Measurements from ENCODE around the gene SAP25. TPM values are rescaled to one million over a fixed set of nuclear protein-coding genes. Genes with fewer than 3 reads are reported as not detected.
"Not testable (repeated sequence)": the region's sequence is repeated elsewhere in the genome, so short reads cannot be mapped to it uniquely, and the experiment has no call there.

Gene SAP25
- total RNA-seq, 1 donor from 2014 or later, result not detected

- DNase-seq, result no peak
Measured at GRCh38 chr7:100532165-100533022, 41.3 kb downstream of the SAP25 start.

- not testable (repeated sequence) for DNase-seq
Measured at GRCh38 chr7:100528108-100528866, 45.4 kb downstream of the SAP25 start.

- not testable (repeated sequence) for DNase-seq
Measured at GRCh38 chr7:100523192-100523591, 50.5 kb downstream of the SAP25 start.

Small RNA genes lying within 50 kb of the gene (small RNA-seq; reads per million reads assigned to genes)
- not detected for gene RN7SL416P
- gene SAP25, result not detected

Other genes starting within 250 kb of the SAP25 start
- gene PILRB, start 215.8 kb downstream of the SAP25 start, total RNA-seq, result 9.5 TPM
- 1.1 TPM for gene PILRA, start 200.4 kb downstream of the SAP25 start, total RNA-seq
- gene ZCWPW1, start 145.2 kb downstream of the SAP25 start, total RNA-seq, result 4.2 TPM
- 25.3 TPM for gene MEPCE, start 144.1 kb downstream of the SAP25 start, total RNA-seq
- 5.1 TPM for gene PPP1R35, start 137.4 kb downstream of the SAP25 start, total RNA-seq
- not detected for gene SPACDR, start 109.6 kb downstream of the SAP25 start, total RNA-seq
- 9.7 TPM for gene TSC22D4, start 94.7 kb downstream of the SAP25 start, total RNA-seq
- gene NYAP1, start 90.0 kb downstream of the SAP25 start, total RNA-seq, result 47.9 TPM
- gene AGFG2, start 34.7 kb downstream of the SAP25 start, total RNA-seq, result 2.0 TPM
- 6.4 TPM for gene LRCH4, start 12.2 kb upstream of the SAP25 start, total RNA-seq
- 0.16 TPM for gene FBXO24, start 12.4 kb upstream of the SAP25 start, total RNA-seq
- gene PCOLCE, start 28.5 kb upstream of the SAP25 start, total RNA-seq, result 4.2 TPM
- gene MOSPD3, start 38.6 kb upstream of the SAP25 start, total RNA-seq, result 12.2 TPM
- gene TFR2, start 67.7 kb upstream of the SAP25 start, total RNA-seq, result 5.3 TPM
- 109 TPM for gene ACTL6B, start 82.5 kb upstream of the SAP25 start, total RNA-seq
- gene GNB2, start 99.8 kb upstream of the SAP25 start, total RNA-seq, result 57.7 TPM
- 15.4 TPM for gene GIGYF1, start 120.3 kb upstream of the SAP25 start, total RNA-seq
- 41.5 TPM for gene POP7, start 132.2 kb upstream of the SAP25 start, total RNA-seq
- gene EPO, start 146.6 kb upstream of the SAP25 start, total RNA-seq, result not detected
- not detected for gene ZAN, start 159.7 kb upstream of the SAP25 start, total RNA-seq